Right kidney (tissue), 1 donor: Measurements from ENCODE around the gene CCDC179.

ENCODE experiments used
- DNase-seq: peaks from one replicate; pipeline ENCODE4 v3.0.0-alpha.2; 2016

Gene CCDC179

GRCh38 chr11:22807855-22808570 is 52.3 kb downstream of the CCDC179 start:
- DNase-seq, result no peak

- no peak for DNase-seq
Observed at GRCh38 chr11:22807391-22807790, 52.9 kb downstream of the CCDC179 start.

- DNase-seq, result no peak
Observed at GRCh38 chr11:22802861-22803260, 57.4 kb downstream of the CCDC179 start.

GRCh38 chr11:22800482-22800881 is 59.8 kb downstream of the CCDC179 start:
- DNase-seq, result no peak

GRCh38 chr11:22798901-22799300 is 61.4 kb downstream of the CCDC179 start:
- no peak for DNase-seq

GRCh38 chr11:22797047-22797446 is 63.2 kb downstream of the CCDC179 start:
- no peak for DNase-seq
